ENCODE data around the gene SOCS1. TPM values are rescaled to one million over a fixed set of nuclear protein-coding genes. Genes with fewer than 3 reads are reported as not detected.

Gene SOCS1
- polyA plus RNA-seq, 1 donor from 2014 or later = not detected

GRCh38 chr16:11302977-11303376 lies 47.0 kb upstream of the SOCS1 start:
- no peak overlapping the region for H3K4me3 ChIP-seq (ENCODE audit: low read length)
- H3K4me2 ChIP-seq (ENCODE audit: low read length) = no peak overlapping the region
- no peaks in the 10 kb centered on the region for H3K79me2 ChIP-seq (replicated peaks; ENCODE audit: insufficient read depth, low read length)
- no peaks in the 10 kb centered on the region for H3K36me3 ChIP-seq (ENCODE audit: insufficient read depth, low read length)
- H3K27ac ChIP-seq (ENCODE audit: low read length) = no peak overlapping the region
- H3F3A ChIP-seq (ENCODE audit: insufficient read depth, low read length, poor library complexity, severe bottlenecking) = no peaks in the 10 kb centered on the region
- no peaks in the 10 kb centered on the region for H3K9me3 ChIP-seq (ENCODE audit: low read length)
- no peaks in the 10 kb centered on the region for H3K27me3 ChIP-seq (ENCODE audit: insufficient read depth, low read depth, low read length)
- no peak overlapping the region for H2AFZ ChIP-seq (ENCODE audit: low read depth, low read length)
- no peaks in the 10 kb centered on the region for H4K20me1 ChIP-seq (ENCODE audit: insufficient read depth)
- no peak overlapping the region for H3K9ac ChIP-seq (ENCODE audit: low read length)
- TF ChIP-seq RAD21 (conservative IDR thresholded peaks at IDR 0.05) (no peak), MXI1 (conservative IDR thresholded peaks at IDR 0.05; ENCODE audit: poor library complexity, severe bottlenecking) (no peak), REST (IDR thresholded peaks at IDR 0.05; ENCODE audit: borderline replicate concordance) (no peak), TAF1 (IDR thresholded peaks at IDR 0.05; ENCODE audit: low read depth) (no peak), SMC3 (conservative IDR thresholded peaks at IDR 0.05; ENCODE audit: poor library complexity) (no peak), EZH2 (IDR thresholded peaks at IDR 0.05; ENCODE audit: borderline replicate concordance, insufficient read depth, low read length, poor library complexity, severe bottlenecking) (no peak), EP300 (conservative IDR thresholded peaks at IDR 0.05; ENCODE audit: poor library complexity, severe bottlenecking) (no peak), POLR2AphosphoS5 (IDR thresholded peaks at IDR 0.05) (no peak), CTCF (IDR thresholded peaks at IDR 0.05; ENCODE audit: poor library complexity, severe bottlenecking) (no peak)
- H3K9me2 ChIP-seq (ENCODE audit: insufficient read depth, low read length) = no peaks in the 10 kb centered on the region

- H3K4me2 ChIP-seq (ENCODE audit: low read length) = no peak overlapping the region
- H3K9me2 ChIP-seq (ENCODE audit: insufficient read depth, low read length) = no peaks in the 10 kb centered on the region
- H2AFZ ChIP-seq (ENCODE audit: low read depth, low read length) = no peak overlapping the region
- no peak overlapping the region for H3K9ac ChIP-seq (ENCODE audit: low read length)
- no peaks in the 10 kb centered on the region for H4K20me1 ChIP-seq (ENCODE audit: insufficient read depth)
- no peaks in the 10 kb centered on the region for H3K79me2 ChIP-seq (replicated peaks; ENCODE audit: insufficient read depth, low read length)
- no peak overlapping the region for H3K4me3 ChIP-seq (ENCODE audit: low read length)
- no peak overlapping the region for H3K27ac ChIP-seq (ENCODE audit: low read length)
- TF ChIP-seq CTCF (IDR thresholded peaks at IDR 0.05; ENCODE audit: poor library complexity, severe bottlenecking) (no peak), MXI1 (conservative IDR thresholded peaks at IDR 0.05; ENCODE audit: poor library complexity, severe bottlenecking) (no peak), REST (IDR thresholded peaks at IDR 0.05; ENCODE audit: borderline replicate concordance) (no peak), TAF1 (IDR thresholded peaks at IDR 0.05; ENCODE audit: low read depth) (no peak), EP300 (conservative IDR thresholded peaks at IDR 0.05; ENCODE audit: poor library complexity, severe bottlenecking) (no peak), POLR2AphosphoS5 (IDR thresholded peaks at IDR 0.05) (no peak), SMC3 (conservative IDR thresholded peaks at IDR 0.05; ENCODE audit: poor library complexity) (no peak), EZH2 (IDR thresholded peaks at IDR 0.05; ENCODE audit: borderline replicate concordance, insufficient read depth, low read length, poor library complexity, severe bottlenecking) (no peak), RAD21 (conservative IDR thresholded peaks at IDR 0.05) (no peak)
- no peaks in the 10 kb centered on the region for H3K36me3 ChIP-seq (ENCODE audit: insufficient read depth, low read length)
- no peaks in the 10 kb centered on the region for H3K9me3 ChIP-seq (ENCODE audit: low read length)
- no peaks in the 10 kb centered on the region for H3K27me3 ChIP-seq (ENCODE audit: insufficient read depth, low read depth, low read length)
- H3F3A ChIP-seq (ENCODE audit: insufficient read depth, low read length, poor library complexity, severe bottlenecking) = no peaks in the 10 kb centered on the region
Measured at GRCh38 chr16:11301645-11302501, 45.9 kb upstream of the SOCS1 start.
